ENCODE data around the gene COL20A1.

GRCh38 chr20:63328718-63329275 lies 35.8 kb downstream of the COL20A1 start:
- TF ChIP-seq CTCF (IDR thresholded peaks at IDR 0.05) = no peak
- no peak for TF ChIP-seq POLR2AphosphoS5 (IDR thresholded peaks at IDR 0.05)
- TF ChIP-seq POLR2A (IDR thresholded peaks at IDR 0.05) = no peak
- TF ChIP-seq EP300 (IDR thresholded peaks at IDR 0.05) = no peak

Data from sigmoid colon (tissue), 4 donors.